Astrocyte of the cerebellum (primary cell): ENCODE results near the gene CSAD.
A peak's percentile ranks its signal among the peaks of the same experiment; 100 is the strongest.
"Not testable (repeated sequence)": the region's sequence is repeated elsewhere in the genome, so short reads cannot be mapped to it uniquely, and the experiment has no call there.

ENCODE experiments used
- DNase-seq: peaks from one replicate; pipeline ENCODE4 v3.0.0-alpha.2; 2011; ENCODE audit warnings: low read depth
- H3K4me3 ChIP-seq: 2 replicates; pipeline ENCODE4 v1.5.1; 2011; ENCODE audit warnings: mild to moderate bottlenecking, low read depth, low read length, moderate library complexity
- in situ Hi-C: cut with HindIII; loops from 2 replicates; pipeline ENCODE4 v1.10.0; 2017; ENCODE audit warnings: low sequenced_read_pairs
- TF ChIP-seq, protein P1 (sequence below): IDR thresholded peaks from 2 replicates; pipeline ENCODE4 v1.5.1; 2012; ENCODE audit warnings: low read length, low read depth, moderate library complexity, mild to moderate bottlenecking; ENCODE audit errors: missing control alignments

Gene CSAD

DNA sequence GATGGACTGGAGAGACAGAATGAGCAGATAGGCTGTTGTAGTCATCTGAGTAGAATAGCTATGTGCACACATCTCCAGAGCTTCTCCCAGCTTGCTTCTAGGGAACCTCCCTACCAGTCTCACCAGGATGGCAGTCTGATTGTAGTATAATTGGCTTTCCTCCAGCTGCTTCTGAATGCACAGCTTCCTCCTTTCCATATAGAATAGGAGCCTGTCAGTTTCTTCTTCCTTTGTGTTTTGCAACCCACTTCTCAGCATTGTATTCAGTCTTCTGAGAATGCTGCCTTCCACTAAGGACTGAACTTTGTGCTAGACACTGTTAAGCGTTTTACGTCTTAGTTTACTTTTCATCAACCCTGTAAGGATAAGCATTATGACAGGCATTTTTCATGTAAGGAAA, 2.2 kb upstream of the CSAD start:
- H3K4me3 ChIP-seq = no peak overlapping the region
- TF ChIP-seq, protein P1, sequence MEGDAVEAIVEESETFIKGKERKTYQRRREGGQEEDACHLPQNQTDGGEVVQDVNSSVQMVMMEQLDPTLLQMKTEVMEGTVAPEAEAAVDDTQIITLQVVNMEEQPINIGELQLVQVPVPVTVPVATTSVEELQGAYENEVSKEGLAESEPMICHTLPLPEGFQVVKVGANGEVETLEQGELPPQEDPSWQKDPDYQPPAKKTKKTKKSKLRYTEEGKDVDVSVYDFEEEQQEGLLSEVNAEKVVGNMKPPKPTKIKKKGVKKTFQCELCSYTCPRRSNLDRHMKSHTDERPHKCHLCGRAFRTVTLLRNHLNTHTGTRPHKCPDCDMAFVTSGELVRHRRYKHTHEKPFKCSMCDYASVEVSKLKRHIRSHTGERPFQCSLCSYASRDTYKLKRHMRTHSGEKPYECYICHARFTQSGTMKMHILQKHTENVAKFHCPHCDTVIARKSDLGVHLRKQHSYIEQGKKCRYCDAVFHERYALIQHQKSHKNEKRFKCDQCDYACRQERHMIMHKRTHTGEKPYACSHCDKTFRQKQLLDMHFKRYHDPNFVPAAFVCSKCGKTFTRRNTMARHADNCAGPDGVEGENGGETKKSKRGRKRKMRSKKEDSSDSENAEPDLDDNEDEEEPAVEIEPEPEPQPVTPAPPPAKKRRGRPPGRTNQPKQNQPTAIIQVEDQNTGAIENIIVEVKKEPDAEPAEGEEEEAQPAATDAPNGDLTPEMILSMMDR = no peak
- DNase-seq = no peak
- in situ Hi-C loops = no loop called here

DNA sequence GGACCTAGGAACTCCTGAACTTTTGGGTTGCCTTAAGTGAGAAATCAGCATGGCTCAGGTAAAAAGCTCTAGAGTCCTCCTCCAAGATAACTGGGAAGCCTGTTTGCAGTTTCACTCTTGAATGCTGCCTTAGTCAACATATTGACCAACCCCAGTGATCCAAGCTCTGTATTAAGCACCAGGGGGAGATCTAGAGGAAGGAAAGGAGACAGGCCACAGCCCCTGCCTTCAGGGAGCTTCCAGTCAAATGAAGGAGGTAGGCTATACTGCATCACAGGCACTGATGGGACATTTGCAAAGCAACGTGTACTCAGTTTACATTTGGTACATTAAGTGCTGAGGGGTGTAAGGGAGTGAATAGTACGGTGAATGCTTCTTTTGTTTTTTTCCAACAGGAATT, 1.2 kb upstream of the CSAD start:
- H3K4me3 ChIP-seq = peak overlapping the region; percentile 69
- TF ChIP-seq, protein P1 = no peak
- in situ Hi-C loops = no loop called here
- no peak for DNase-seq

DNA sequence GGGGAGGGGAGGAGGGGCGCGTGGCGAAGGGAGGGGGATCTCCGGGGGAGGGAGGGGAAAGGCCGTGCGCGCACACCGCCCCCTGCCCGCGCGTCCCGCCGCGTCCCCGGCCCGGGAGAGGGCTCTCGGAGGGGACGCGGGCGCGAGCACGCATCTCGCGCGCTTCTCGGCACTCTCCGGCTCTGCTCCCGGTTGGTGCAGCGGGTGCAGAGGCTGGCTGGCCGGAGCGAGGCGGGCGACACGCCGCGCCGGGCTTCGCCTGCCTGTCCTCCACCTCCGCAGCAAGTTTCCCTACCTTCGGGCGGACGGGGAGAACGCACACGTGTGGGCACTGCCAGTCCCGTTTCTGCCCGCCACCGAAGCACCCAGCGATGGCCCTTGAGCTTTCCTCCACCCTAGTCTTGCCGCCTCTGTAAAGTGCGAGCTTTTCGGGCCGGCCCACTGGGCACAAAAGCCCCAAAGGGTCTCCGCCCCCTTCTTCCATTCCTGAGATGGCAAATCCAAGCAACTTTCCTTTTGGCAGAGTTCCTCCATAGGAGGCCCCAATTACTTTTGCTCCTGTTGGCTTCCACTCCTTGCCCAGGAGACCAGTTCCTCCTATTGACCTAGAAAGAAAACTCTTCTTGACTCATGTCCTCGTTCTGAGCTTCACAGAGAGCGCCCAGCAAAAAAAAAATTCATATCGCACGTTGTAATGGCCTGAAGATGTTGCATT, 363 bp upstream of the CSAD start:
- H3K4me3 ChIP-seq = peak overlapping the region; percentile 69
- TF ChIP-seq, protein P1 = no peak
- in situ Hi-C loops = no loop called here
- DNase-seq = peak; percentile 18

DNA sequence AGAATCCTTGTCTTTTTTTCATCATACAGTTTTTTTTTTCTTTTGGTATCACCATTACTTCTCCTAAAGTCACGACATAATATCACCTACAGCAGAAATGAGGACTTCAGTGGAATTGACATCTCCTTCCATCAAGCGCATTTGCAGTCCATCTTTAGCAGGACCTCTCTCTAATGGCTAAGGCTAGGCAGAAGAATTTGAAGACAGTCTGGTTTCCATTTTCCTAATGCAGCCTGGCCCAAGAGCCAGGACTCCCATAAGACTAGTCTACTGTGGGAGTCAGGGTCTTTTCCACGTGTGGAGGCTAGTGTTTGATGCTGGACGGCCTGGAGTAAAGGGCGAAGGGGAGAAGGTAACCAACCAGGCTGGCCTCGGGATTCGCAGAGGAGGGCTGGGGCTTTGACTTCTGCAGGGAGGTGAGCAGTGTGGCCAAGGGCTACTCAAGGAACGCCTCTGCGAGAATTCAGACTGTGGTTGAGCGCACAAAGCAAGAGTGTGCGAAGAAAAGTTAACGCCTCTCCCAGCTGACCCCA, 972 bp downstream of the CSAD start:
- in situ Hi-C loops = no loop called here
- peak overlapping the region; percentile 69 for H3K4me3 ChIP-seq
- DNase-seq = no peak
- TF ChIP-seq, protein P1 = no peak

DNA sequence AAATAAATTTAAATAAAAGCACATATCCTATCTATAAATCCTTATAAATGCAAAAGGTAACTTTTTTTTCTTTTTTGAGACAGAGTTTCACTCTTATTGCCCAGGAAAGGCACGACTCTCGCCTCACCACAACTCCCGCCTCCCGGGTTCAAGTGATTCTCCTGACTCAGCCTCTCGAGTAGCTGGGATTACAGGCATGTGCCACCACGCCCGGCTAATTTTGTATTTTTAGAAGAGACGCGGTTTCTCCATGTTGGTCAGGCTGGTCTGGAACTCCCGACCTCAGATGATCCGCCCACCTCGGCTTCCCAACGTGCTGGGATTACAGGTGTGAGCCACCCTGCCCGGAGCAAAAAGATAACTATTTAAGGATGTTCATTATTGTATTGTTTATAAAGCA, 1.9 kb downstream of the CSAD start:
- in situ Hi-C loops, DNase-seq, H3K4me3 ChIP-seq: not testable (repeated sequence)

DNA sequence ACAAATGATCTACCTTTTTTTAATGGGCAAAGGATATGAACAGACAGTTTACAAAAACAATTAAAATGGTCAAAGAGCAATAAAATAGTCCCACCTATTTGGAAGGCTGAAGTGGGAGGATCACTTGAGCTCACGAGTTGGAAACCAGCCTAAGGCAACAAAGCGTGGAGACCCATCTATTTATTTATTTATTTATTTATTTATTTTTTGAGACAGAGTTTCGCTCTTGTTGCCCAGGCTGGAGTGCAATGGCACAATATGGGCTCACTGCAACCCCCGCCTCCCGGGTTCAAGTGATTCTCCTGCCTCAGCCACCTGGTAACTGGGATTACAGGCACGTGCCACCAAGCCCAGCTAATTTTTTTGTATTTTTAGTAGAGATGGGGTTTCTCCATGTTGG, 3.3 kb downstream of the CSAD start:
- H3K4me3 ChIP-seq, in situ Hi-C loops, DNase-seq: not testable (repeated sequence)

DNA sequence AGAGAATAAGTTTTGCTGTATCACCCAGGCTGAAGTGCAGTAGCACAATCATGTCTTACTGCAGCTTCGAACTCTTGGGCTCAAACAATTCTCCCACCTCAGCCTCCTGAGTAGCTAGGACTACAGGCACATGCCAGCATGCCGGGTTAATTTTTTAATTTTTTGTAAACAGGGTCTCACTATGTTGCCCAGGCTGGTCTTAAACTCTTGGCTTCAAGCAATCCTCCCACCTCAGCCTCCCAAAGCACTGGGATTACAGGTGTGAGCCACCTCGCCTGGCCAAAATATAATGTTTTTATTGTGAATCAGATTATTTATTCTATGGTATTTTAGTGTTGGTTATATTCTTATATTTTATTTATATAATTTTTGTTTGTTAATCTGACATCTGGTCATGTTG, 4.0 kb downstream of the CSAD start:
- in situ Hi-C loops = no loop called here
- TF ChIP-seq, protein P1 = no peak
- no peak overlapping the region for H3K4me3 ChIP-seq
- DNase-seq = no peak
